HG03108 (cell line): ENCODE data around the gene BTBD8.
"Not testable (repeated sequence)": the region's sequence is repeated elsewhere in the genome, so short reads cannot be mapped to it uniquely, and the experiment has no call there.

Source experiments
- ATAC-seq: cut with Tn5 transposase; IDR thresholded peaks from one replicate; pipeline ENCODE4 v1.9.1; 2021; ENCODE audit warnings: moderate library complexity; ENCODE audit not compliant: unreplicated experiment

BTBD8 gene

GRCh38 chr1:92080128-92080985, at the start of gene BTBD8:
TSS of gene BTBD8 (plus strand) at chr1:92080345. CDS start at chr1:92080572, 227 bp downstream.
- peak; percentile 96 for ATAC-seq

DNA sequence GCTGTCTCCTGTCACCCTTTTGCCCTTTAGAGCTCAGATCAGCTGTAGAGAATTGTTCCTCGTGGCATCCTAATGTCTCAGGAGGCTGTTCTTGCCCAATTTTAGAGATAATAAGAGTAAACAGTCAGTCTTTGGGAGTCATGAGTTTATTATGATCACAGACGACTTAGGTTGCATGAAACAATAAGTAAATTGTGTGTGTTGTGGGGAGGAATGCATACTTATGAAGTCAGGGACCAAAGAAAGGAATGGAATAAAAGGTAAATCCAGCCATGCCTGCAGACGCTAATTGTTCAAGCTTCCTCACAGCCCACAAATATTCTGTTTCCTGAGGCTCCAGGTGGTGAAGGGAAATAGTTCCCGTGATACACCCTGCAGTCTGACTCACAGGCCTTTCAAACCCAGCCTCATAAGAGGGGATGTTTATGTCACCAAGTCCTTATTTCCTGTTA, 49.5 kb upstream of the BTBD8 start:
- ATAC-seq = no peak

DNA sequence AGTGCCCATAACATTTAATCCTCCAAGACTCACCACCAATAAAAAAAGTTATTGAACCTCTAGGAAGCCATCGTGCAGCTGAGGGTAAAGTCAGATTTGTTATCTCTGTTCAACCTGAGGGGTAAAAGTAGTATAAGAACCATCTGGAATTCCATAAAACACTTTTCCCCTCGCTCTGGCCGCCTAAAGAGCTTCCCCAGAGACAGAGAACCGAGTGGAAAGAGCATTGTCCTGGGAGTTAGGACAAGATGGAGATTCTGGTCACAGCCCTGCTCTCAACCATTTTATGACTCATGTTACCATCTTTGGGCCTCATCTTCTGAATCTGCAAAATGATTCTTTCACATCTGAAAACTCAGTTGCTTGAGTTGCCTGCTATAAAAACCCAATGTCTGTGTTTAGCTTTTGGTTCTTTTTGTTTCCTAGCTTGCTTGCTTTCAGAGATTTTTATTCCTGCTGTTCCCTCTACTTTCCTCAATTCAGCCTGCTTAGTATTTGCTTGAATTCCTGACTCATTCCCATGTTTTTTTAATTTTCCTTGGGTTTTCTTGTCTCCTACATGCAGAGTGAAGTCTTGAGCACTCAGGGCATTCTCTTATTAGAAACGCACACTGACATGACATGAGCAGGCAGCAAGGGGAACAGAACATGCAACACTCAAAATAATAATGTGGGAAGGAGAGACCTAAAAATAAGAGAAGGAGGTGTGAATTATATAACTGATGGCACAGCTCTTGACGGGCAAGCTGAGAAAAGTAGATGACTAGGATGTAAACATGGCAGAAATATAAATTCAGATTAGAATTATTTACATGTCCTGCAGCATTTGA, 48.6 kb upstream of the BTBD8 start:
- ATAC-seq = no peak

DNA sequence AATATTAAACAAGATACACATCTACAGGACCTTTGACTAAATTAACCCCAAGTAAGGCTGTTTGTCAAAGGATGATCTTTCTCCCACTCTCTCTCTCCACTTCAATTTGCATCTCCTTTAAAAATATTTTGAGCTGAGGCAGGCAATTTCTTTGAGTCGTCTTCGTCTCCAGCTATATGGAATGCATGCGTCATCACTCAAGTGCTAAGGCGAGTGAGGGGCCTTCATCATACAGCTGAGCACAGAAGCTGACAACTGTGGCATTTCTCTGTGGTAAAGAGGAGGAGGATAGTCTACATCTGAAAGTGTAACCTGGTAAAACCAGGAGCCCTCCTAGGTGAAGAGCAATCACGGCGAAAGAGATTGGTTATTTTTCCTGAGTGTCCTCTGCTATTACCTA, 42.7 kb upstream of the BTBD8 start:
- ATAC-seq = no peak

DNA sequence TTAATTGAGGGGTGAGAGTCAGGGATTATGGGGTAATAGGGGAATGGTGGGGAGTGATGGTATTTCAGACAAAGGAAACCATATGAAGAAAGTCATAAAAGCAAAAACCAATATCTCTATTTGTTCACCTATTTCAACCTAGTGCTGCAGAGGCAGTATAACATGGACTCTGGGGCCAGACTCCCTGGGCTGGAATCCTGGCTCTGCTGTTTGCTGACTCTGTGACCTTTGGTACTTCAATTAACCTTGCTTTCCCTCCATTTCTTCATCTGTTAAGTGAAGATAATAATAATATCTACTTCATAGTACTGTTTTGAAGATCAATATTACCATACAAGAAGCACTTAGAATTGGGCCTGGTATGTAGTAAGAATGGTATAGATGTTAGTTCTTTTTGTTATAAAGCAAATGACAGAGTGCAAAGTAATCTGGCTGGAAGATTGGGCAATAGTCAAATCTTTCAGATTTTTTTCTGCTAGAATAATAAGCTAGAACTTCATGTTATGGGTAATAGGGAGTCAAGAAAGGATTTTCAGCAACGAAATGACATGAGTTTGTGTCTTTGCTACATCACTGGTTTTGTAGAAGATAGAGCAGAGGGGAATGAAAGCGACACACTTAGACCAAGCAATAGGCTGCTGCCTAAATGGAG, 41.3 kb upstream of the BTBD8 start:
- no peak for ATAC-seq

DNA sequence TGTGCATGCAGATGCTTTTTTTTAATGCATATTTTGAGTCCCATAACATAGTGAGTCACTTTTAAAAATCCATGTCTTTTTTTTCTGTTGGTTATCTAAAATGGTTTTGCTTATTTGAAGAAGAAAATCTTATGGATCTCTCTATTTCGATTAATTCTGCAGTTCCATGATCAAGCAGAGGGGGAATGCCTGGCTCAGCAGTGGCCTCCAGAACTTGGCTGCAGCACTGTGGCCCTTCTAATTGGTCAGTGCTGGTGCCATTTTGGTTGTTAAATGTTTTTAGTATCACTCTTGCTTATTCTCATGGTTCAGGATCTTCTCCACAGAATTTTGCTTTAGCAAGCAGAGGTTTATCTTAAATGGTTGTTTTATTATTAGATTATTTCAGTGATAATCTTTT, 39.2 kb upstream of the BTBD8 start:
- ATAC-seq = no peak

DNA sequence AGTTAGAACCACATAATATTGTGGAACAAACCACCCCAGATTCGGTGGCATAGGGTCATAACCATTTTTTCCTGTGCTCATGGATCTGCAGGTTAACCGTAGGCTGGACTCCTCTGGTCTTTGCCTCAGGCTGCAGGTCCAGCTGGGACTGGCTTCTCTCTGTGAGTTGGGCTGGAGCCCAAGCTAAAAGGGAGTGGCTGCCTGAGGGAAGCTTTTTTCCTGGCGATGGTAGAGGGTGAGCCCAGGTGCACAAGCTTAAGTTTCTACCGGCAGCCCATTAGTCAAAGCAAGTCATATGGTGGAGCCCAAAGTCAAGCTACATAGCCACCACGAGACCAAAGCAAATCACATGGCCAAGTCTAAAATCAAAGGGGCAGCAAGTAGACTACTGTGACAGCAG, 36.5 kb upstream of the BTBD8 start:
- no peak for ATAC-seq

- no peak for ATAC-seq
Measured at GRCh38 chr1:92045766-92046495, 34.2 kb upstream of the BTBD8 start.

DNA sequence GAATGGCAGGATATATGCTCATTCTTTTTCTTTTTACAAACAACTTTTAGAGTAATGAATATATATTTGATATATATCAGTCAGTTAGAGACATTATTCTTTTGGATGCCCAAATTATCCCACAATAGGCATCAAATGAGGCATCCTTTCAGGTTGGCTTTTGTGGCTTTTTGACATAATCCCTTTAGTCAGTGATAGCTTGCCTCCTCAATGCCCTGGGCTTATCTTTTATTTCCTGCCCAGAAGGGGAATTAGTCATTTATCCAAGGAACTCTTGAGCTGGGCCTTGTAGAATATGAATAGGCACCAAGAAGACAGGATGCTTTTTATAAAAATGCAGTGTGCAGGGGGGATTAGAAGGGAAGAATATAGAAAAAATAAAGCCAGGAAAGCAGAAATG, 28.2 kb upstream of the BTBD8 start:
- ATAC-seq = no peak

GRCh38 chr1:92065042-92065441, 15.1 kb upstream of the BTBD8 start:
- ATAC-seq = no peak

DNA sequence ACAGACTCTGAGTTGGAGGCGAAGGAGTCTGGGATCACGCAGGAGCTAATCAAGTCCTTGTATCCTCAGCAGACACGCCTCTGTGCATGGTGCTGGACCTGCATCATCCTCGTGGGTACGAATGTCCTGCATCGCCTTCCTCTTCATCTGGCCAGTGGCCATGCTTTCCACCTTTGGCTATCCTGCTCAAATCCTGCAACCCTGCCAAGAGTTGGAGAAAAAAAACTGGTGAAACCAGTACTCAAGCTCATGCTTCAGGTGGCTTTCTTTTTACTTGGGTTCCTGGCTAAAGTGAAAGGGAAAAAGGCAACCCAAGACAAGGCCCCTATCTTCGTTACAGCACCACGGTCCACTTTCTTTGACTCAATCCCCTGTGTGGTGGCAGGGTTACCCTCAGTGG, 13.8 kb upstream of the BTBD8 start:
- no peak for ATAC-seq

DNA sequence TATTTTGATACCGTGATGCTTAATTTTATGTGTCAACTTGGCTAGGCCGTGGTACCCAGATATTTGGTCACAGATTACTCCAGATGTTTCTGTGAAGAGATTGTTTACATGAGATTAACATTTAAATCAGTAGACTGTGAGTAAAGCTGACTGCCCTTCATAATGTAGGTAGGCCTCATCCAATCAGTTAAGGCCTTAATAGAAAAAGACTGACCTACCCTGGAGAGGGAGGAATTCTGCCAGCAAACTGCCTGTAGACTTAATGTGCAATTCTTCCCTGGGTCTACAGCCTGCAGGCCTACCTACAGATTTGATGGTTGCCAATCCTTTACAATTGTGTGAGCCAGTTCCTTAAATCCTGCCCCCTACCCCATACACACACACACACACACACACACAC, 9.3 kb upstream of the BTBD8 start:
- ATAC-seq = no peak

DNA sequence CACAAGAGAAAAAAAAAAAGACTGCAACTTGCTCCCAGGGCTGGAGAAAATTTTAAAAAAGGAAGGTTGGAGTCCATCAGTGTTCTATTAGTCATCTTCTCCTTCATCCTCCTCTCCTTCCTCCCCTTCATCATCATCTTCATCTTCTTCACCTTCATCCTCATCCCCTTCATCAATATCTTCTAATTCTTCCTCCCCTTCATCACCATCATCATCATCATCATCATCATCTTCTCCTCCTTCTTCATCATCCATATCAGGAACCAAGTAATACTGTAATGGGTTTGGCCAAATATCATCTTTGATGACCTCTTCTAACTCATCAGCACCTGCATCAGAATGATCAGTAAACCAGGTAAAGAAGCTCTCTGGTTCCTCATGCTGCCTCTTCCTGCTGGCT, 5.7 kb upstream of the BTBD8 start:
- not testable (repeated sequence) for ATAC-seq

GRCh38 chr1:92075311-92075710, 4.8 kb upstream of the BTBD8 start, which contains the start of gene SETSIP:
TSS of gene SETSIP (minus strand) at chr1:92075411. CDS start at chr1:92075411, 0 bp downstream.
- no peak for ATAC-seq

DNA sequence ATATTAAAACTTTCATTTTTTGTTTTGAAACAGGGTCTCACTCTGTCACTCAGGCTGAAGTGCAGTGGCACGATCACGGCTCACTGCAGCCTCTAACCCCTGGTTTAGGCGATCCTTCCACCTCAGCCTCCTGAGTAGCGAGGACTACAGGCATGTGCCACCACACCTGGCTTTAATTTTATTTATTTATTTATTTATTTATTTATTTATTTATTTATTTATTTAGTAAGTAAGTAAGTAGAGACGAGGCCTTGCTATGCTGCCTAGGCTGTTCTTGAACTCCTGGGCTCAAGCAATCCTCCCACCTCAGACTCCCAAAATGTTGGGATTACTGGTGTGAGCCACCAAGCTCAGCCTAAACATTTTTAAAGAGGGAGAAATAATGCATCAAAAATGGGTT, 3.8 kb upstream of the BTBD8 start:
- no peak for ATAC-seq

- not testable (repeated sequence) for ATAC-seq
Measured at GRCh38 chr1:92078077-92078476, 2.1 kb upstream of the BTBD8 start.

GRCh38 chr1:92079441-92079840, 704 bp upstream of the BTBD8 start:
- no peak for ATAC-seq

DNA sequence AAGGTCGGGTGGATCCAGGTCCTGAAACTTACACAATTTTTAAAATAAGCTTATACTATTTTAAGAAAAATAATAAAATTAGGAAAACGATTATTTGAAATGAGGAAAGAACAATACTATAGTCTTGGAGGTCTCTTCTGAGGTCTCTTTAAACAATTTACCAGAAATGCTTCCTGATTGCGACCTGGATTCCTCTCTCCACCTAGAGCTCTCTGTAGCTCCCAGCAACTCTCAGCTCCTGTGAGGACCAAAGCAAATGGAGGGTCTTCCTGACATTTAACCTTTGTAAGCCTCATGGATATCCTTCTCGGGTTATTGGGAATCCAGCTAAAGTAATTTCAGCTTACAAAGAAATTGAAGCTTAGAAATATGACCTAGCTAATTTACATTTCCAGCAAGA, 886 bp downstream of the BTBD8 start:
- ATAC-seq = no peak

DNA sequence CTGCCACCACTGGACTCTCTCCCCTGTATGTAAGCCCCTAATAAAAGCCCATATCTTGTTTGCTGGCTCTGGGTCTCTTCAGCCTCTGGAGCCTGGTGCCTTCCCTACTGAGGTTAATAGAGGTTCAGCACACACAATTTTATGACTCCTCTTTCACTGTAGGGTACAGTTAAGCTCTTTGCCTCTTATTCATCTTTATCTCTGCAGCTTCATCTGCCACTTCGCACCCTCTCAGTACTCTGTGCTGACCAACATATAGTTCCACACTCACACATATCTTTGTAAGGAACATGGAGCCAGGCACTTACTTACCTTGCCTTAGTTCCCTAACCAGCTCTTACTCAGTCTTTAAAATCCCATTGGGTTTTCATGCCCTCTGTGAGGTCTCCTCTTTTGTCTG, 4.5 kb downstream of the BTBD8 start:
- ATAC-seq = no peak

- no peak for ATAC-seq
Measured at GRCh38 chr1:92085727-92086126, 5.6 kb downstream of the BTBD8 start.

GRCh38 chr1:92087542-92087941, 7.4 kb downstream of the BTBD8 start:
- no peak for ATAC-seq
